Dedifferentiated amniotic fluid mesenchymal stem cell (primary cell): ENCODE measurements around the gene ADAMTSL1.

Experiments used
- DNase-seq: peaks from one replicate; pipeline ENCODE4 v3.0.0-alpha.2; 2016; ENCODE audit errors: extremely low spot score

ADAMTSL1 gene

DNA sequence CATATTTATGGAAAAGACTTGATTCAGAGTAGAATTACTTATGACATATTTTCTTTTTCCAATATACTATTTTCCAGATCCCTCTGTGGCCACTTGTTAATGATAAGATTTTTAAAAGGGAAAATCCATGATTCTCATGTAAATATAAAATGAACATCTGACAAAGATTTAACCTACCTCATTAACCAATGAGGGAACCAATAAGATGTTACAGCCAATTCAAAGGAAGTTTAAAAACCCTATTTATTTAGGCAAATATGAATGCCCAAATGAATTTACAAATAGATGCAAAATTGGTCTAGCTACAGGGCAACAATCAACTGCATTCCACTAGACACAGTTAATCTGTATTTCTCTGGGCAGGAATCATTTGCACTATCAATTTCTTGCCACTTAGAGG lies 226.8 kb downstream of the ADAMTSL1 start:
- DNase-seq, result no peak

DNA sequence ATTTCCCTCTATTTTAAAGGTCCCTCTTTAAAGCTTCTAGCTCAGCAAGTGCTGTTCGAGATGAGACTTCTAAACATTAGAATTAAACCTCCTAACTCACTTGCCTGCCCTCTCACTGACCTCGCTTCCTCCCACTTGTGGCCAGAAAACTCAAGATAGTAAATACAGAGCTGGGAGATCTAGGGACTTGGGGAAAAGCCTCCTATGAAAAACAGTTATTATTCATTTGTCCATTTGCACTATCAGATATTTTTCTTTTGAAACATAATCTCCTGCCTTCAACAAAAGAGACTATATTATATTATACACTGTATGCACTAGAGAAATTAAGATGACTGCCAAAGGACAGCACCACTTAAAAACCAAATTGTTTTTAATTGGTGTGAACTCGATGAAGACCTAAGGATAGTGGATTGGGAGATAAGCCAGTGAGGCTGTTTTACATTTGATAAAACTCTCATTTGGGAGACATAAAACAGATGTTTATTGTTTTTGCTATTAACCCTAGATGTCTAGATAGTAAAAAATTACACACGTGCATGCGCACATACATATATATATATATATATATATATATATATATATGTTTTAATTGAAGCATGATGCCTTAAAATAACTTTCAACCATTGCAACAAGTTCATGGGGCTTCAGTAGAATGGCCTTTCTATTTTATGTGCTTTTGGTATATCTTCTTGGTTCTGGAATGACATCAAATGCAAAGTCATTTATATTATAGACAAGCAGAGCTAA lies 229.4 kb downstream of the ADAMTSL1 start:
- no peak for DNase-seq

DNA sequence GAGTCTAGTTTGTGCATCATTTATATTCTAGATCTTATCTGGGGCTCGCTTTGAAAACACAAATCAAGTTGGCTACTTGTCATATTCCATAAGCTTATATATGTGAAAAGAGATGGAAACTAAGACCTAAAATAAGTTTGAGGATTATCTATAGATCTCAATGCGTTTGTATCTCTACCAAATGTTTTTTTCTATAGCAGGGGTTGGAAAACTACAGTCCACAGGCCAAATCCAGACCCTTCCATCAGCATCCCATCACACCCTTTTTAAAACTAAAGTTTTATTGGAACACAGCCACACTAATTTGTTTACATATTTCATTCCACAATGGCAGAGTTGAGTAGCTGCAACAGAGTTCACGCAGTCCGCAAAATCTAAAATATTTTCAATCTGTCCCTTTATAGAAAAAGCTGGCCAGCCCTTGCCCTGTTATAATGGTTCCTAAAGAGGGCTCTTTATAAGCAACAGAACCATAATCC lies 230.0 kb downstream of the ADAMTSL1 start:
- no peak for DNase-seq

DNA sequence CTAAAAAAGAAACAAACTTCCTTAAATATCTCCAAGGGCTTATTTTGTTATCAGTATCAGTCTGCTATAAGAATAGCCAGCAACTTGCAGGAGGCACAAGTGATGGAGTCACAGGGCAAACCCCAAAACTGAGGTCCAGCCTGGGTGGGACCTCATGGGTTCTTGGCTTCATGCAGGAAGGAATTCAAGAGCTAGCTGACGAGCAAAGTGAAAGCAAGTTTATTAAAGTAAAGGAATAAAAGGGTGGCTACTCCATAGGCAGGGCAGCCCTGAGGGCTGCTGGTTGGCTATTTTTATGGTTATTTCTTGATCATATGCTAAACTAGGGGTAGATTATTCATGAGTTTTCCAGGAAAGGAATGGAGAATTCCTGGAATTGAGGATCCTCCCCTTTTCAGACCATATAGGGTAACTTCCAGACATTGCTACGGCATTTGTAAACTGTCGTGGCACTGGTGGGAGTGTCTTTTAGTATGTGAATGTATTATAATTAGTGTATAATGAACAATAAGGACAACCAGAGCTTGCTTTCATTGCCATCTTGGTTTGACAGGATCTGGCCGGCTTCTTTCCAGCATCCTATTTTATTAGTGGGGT lies 231.9 kb downstream of the ADAMTSL1 start:
- no peak for DNase-seq

DNA sequence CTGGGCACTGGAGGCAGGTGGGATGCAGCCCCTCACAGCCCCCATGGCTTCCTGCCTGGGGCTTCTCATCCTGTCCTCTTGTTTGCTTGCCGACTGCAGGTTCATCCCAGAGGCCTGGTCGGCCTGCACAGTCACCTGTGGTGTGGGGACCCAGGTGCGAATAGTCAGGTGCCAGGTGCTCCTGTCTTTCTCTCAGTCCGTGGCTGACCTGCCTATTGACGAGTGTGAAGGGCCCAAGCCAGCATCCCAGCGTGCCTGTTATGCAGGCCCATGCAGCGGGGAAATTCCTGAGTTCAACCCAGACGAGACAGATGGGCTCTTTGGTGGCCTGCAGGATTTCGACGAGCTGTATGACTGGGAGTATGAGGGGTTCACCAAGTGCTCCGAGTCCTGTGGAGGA lies 232.7 kb downstream of the ADAMTSL1 start:
- no peak for DNase-seq

DNA sequence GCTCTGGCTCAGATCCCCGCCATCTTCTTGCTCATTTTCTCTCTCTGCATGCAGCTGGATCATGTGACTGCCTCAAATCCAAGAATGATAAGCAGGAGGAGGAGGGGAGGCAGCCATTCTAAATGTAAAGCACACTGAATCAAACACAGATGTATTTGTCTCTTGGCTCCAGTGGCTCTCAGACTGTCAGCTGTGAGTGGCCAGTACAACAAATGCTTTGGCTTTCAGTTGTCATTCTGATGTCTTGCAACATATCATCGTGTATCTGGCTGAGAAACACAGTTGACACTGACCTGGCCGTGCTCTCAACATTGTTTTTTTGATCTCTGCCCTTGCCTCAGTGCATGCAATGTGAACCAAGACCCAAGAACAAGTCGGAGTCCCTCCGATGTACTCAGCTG lies 233.1 kb downstream of the ADAMTSL1 start:
- DNase-seq, result no peak

DNA sequence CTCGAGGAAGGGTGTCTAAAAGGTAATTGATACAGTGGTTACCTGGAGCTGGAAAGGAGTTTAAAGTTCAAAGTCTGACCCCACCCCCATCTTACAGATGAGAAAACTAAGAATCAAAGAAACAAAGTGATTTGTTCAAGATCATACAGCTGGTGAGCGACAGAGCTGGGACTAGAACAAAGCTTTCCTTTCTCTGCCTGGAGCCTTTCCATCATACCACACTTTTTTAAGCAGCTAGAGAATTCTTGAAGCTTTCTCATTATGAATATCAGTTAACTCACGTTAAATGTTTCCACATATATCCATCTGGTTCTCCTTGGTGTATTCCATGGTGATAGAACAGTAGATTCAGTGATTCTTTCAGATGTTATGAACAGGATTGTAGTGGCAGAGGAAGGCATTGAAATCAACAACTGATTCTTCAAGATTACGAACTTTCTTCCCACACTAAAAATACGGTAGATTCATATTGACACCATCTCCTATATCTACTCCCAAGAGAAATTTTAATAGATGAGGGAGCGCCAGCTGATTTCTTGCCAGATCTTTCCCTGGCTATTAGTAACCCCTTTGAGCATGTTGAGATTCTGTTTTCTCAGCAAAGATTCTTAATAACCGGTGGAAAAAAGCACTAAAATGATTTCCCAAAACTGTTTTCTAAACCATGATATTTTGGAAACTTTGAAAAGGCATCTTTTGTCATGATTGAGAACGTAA lies 233.7 kb downstream of the ADAMTSL1 start:
- no peak for DNase-seq

DNA sequence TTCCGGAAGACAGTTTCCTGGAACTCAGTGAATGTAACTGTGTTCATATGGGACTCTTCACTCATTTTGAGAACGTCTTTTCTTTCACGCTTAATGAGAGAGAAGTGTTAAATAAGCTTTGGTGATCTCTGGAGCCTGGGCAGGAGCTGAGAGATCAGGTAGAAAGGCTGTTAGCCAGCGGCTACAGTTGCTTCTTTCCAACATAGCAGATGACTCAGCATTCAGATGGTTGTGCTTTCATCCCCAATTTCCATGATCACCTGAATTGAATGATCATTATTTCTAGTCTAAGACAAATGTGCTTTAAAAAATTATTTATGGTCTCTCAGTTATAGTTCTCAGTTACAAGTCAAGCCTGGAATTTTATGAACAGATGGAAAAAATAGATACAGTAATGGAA lies 234.5 kb downstream of the ADAMTSL1 start:
- no peak for DNase-seq

DNA sequence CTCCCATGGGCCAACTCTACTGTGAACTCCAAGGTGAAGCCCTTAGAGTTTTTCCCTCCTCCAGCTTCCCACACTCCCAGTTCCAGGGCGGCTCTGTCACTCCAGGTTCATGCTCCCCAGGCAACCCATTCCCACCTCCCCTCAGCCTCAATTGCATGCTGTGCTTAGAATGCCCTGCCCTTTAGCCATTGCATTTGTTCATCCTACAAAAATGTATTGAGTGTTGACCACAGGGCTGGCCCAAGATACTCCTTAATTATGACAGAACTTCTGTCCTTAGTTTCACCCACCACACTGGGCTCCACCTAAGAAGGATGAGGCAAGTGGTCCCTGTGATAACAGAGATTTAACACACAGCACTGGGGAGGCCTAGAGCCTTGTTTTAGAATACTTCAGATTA lies 236.1 kb downstream of the ADAMTSL1 start:
- DNase-seq, result peak; percentile 42

DNA sequence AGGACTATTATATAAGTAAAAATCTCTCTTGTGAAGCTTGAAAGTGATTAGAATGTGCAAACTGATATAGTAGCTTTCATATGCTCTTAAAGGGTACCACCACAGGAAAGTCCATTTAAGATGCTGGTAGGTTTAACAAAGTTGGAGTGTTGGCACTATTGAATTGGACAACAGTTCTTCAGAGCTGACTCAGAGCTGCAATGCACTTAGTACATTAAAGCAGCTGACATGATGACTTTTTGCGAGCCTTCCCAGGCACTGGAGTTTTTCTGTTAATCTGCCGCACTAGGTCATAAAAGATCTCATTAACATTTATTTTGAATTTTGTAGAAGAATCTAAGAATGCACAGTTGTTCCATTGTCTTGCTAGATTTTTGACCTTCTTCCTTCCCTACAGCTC lies 243.8 kb downstream of the ADAMTSL1 start:
- no peak for DNase-seq

DNA sequence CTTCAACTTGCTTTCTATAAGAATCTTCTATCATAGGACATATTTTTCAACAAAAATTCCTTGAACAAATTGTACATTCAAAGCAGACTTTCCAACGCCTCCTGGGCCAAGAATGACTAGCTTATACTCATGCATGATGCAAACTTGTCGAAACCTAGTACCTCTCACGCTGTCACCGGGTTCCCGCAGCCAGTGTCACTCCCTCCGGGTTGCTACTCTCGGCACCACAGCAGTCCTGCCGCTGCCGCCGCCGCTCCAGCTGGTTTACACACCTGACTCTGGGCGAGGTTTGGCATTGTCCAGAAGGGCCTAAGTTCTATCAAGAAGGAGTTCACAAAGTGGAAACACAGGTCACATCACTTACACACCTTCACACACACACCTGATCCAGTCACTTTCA lies 244.4 kb downstream of the ADAMTSL1 start:
- no peak for DNase-seq

DNA sequence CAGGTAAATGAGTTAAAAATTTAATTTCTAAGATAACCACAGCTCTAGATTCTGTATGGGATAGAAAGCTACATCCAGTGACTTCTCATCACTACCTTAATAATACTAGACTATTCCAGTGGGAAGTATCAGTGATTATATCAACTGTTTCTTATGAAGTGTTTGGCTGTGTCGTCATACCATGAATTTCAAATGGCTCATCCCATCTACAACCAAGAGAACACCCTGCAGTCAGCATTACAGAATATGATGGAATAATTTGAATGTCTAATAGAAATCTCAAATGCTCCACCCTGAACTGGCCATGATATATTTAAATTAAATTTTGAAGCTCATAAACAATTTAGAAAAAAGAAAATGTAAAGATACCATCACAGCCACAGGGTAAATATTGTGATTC lies 245.0 kb downstream of the ADAMTSL1 start:
- no peak for DNase-seq

DNA sequence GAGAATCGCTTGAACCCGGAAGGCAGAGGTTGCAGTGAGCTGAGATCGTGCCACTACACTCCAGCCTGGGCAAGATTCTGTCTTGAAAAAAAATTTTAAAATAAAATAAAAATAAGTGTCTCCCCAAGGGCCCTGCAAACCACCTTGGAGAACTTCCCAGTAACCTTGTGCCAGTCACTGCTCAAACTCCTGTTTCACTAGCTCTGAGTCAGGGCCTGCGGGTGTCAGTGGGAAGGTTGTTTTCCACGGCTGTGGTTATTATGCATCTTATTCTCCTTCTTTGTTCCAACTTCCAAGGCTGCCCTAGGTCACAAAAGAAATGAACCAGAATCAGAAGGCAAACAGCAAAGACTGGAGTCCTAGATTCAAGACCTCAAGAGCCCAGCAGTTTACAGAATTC lies 246.7 kb downstream of the ADAMTSL1 start:
- no peak for DNase-seq

DNA sequence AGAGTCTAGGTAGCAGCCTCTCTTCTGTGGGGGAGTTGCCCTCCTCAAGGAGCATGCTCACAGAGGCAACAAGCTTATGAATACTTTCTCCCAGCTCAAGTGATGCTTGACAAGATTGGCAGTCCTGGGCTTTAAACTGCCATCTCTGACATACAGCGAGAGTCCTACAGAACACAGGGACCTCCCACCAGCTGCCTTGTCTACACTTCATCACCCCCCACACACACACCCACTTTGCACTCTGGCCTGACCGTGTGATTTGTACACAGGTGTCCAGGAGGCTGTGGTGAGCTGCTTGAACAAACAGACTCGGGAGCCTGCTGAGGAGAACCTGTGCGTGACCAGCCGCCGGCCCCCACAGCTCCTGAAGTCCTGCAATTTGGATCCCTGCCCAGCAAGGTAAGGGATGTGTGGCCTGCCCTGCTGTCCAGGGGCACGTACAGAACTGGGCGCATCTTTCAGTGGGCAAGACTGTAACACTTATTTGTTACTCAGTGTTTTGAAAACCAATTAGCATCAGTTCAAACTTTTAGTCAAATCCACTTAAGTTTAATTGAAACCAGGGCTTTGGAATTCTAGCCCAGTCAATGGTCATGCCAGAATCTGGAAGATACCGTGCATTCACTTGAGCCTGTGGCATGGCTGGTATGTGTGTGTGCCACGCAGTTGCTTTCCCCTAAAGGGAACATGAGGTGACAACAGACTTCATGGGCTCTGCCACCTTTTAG lies 247.5 kb downstream of the ADAMTSL1 start:
- DNase-seq, result peak; percentile 90

DNA sequence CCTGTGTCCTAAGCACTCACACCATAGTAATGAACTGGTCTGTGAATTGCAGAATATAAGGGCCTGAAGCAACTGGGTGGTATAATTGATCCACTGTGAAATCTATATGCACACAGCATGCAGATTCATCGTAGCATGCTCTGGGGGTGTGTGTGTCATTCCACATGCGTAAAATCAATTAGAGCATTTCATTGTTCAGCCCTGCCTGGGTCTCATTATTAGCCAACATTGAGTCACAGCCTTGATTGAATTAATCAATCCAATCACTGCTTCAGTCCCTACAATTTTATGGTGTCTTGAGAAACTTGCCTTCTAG lies 248.0 kb downstream of the ADAMTSL1 start:
- no peak for DNase-seq

DNA sequence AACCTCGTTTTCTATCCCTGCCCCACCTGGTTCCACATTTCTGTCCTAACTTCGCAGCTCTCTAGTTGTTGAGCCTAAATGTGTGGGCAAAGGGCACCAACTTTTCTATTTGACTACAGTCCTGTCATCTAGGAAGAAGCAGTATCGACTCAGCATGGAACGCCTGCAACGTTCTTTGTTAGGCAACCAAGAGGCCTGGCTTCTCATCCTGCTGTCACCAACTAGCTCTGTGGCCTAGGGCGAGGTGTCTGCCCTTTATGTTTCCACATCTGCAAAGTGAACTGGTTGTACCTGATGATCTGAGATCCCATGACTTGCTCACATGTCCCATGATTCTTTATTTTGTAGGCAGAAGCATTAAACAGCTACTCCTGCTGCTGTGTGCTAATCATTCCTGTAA lies 248.9 kb downstream of the ADAMTSL1 start:
- DNase-seq, result no peak

DNA sequence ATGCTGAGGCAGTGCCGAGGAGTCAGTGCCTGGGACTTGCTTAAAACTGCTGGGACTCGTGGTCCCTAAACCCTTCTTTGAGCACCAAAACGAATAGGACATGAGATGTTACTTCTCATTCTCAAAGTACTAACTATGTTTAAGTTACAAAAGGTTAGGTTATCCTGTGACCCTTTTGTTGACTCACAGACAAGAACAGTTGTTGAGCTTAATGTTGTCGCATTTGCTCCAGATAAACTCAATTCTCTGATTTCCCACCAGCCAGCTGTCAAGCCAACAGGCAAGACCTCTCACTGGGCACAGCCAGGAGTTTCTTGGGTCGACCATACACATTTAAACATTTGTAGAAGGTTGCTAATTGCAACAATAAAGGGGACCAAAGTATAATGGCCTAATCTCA lies 249.4 kb downstream of the ADAMTSL1 start:
- DNase-seq, result no peak

DNA sequence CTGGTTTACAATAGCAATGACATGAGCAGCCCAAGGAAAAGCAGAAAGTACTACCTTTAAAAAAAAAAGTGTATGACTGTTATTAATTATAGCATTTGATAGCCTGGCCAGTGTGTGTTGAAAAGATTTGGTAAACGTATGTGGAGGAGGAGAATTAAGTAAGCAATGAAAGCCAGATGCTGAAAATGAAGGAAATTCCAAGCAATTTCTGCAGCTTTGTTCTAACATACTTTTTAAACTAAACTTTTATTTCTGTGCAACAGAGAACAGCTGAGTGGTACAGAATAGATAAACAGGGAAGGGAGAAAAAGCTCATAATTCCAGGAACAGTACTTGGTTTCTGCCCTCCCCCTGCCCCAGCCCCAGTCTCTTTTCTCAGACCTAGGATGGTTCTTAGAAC lies 252.6 kb downstream of the ADAMTSL1 start:
- DNase-seq, result peak; percentile 63

DNA sequence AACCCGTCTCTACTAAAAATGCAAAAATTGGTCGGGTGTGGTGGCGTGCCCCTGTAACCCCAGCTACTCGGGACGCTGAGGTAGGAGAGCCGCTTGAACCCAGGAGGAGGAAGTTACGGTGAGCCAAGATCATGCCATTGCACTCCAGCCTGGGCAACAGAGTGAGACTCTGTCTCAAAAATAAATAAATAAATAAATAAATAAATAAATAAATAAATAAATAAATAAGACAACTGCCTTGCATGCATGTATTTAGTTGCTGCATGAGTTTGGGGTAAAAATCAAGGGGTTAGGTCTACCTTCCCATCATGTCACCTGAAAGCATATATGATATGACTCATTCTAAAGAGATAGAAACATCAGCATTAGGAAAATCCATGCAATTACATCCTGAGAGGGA lies 254.0 kb downstream of the ADAMTSL1 start:
- no peak for DNase-seq

DNA sequence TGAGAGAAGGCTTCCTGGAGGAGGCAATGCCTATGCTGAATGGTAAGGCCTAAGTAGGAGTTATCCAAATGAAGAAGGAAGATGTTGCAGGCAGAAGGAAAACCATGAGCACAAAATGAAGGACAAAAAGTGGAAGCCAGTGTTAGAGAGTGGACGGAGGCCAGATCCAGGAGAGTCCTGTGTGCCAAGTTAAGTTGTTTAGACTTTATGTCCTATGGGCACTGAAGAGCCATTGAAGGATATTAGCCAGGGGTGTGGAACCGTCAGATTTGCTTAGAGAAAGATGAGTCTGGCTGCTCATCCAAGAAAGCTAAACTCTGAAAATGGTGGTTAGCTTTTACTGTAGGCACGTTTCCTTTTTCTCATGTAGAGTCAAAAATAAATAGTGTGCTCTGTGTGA lies 254.7 kb downstream of the ADAMTSL1 start:
- DNase-seq, result no peak

DNA sequence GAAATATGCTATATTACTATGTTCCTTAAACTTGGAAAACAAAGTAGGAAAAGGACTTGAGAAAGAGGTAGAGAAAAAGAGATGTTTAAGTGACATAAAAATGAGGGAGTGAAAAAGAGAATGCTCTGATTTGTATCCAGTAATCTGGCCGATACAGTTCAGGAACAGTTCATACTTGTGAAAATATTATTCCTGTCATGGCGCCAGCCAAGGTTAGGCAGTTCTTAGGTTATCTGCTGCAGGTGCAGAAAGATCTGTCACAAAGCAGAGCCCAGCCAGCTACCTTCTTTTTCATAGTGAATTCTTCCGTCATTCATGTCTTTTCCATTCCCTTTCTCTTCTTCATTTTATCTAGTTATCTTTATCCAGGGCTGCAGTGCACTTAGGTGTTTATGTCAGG lies 256.3 kb downstream of the ADAMTSL1 start:
- DNase-seq, result no peak

DNA sequence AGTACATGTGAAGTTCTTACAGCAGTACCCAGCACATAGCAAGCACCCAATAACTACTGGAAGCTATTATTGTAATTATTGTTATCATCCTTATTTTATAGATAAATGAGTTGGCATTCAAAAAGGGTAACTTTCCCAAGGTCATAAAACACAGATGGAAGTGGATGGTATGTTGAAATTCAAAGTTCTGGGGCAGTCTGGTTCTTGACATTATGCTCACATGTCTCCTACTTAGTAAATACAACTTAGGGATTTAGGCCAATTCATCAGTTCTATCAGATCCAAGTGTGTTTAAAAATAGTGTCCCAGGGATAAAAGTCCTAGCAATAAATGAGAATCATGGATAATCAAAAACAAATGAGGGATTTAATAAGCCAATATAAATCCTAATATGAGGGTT lies 265.2 kb downstream of the ADAMTSL1 start:
- no peak for DNase-seq
